Muscle layer of colon (tissue), 2 donors: ENCODE measurements around the gene SERTAD2.
A peak's percentile ranks its signal among the peaks of the same experiment; 100 is the strongest.

ENCODE experiments used
- H3K27ac ChIP-seq: one replicate; pipeline ENCODE4 v1.7.0; 2013; ENCODE audit warnings: low read depth, mild to moderate bottlenecking, low read length, moderate library complexity
- H3K27me3 ChIP-seq, 2 donors: one replicate each; pipeline ENCODE4 v1.7.0; 2013; ENCODE audit warnings: low read length in 2 of 2, mild to moderate bottlenecking in 2 of 2; ENCODE audit not compliant: insufficient read depth in 2 of 2, control insufficient read depth in 1 of 2
- H3K36me3 ChIP-seq: one replicate; pipeline ENCODE4 v1.7.0; 2013; ENCODE audit warnings: mild to moderate bottlenecking, low read length; ENCODE audit not compliant: insufficient read depth
- H3K4me1 ChIP-seq: one replicate; pipeline ENCODE4 v1.7.0; 2013; ENCODE audit warnings: mild to moderate bottlenecking, low read length; ENCODE audit not compliant: insufficient read depth
- H3K4me3 ChIP-seq, 2 donors: one replicate each; pipeline ENCODE4 v1.7.0; 2013; ENCODE audit warnings: low read length in 2 of 2, low read depth in 1 of 2, mild to moderate bottlenecking in 1 of 2, moderate library complexity in 1 of 2
- H3K9ac ChIP-seq: one replicate; pipeline ENCODE4 v1.7.0; 2013; ENCODE audit warnings: low read length
- H3K9me3 ChIP-seq: one replicate; pipeline ENCODE4 v1.7.0; 2013; ENCODE audit warnings: mild to moderate bottlenecking, low read length
- donor health status: abdominal sarcoma.
- donor health status: Adenocarcinoma of cecum.

The SERTAD2 gene

DNA sequence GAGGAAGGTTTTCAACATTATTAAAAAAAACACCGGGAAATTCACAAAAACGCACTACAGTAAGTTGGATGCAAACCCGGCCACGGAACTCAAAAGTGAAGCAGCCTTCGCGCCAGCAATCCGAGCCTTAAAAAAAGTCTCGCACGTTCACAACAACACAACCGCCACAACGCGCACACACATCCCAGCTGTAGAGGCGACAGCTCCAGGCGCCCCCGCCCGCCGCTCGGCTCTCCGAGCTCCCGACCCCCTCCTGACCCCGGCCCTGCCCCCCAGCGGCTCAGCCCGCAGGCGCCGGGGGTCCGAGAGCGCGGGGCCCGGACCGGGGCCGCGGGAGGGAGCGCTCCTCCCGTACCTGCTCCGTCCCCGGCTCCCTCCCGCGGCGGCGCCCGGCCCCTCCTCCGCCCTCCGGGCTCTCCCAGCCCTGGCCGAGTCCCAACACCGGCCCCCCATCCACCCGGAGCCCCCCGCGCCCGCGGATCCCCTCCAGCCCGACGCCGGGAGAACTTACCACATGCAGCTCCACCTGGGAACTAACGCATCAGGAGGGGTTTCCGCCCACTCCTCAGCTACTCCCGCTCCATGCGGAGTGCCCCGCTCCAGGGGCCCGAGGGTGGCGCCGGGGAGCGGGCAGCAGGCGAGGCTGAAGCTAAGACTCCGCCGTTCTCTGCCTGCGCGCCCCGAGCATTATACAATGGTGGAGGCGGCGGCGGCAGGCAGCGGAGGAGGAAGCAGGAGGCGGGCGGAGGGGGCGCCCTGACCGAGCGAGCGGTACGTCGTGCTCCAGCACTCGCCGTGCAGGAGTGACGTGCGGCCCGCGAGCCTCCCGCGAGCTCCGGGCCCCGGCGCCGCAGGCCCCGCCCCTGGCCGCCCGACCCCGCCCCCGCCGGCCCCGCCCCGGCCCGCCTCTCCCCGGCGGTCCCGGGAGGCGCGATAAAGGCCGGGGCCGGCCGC is at the start of gene SERTAD2:
Gene SERTAD2 (minus strand): TSS at position 805 of the 954 bp plus-strand sequence. CDS start 17,042 bp downstream, outside the sequence.
- no peaks in the 10 kb centered on the region for H3K36me3 ChIP-seq
- H3K27me3 ChIP-seq: no peaks in the 10 kb centered on the region
- H3K4me1 ChIP-seq: peaks cover 34% of the 10 kb centered on the region
- H3K9ac ChIP-seq: peak within 1 kb of the TSS; percentile 90
- no peaks in the 10 kb centered on the region for H3K9me3 ChIP-seq
- peak within 1 kb of the TSS; percentile 99 for H3K27ac ChIP-seq
- peak within 1 kb of the TSS; percentile 72 to 88 for H3K4me3 ChIP-seq

- H3K9ac ChIP-seq: no peak overlapping the region
- H3K27me3 ChIP-seq: no peaks in the 10 kb centered on the region
- H3K27ac ChIP-seq: no peak overlapping the region
- H3K4me1 ChIP-seq: no peaks in the 10 kb centered on the region
- H3K36me3 ChIP-seq: no peaks in the 10 kb centered on the region
- no peaks in the 10 kb centered on the region for H3K9me3 ChIP-seq
- no peak overlapping the region for H3K4me3 ChIP-seq
Measured at GRCh38 chr2:64700133-64700809, 46.6 kb upstream of the SERTAD2 start.

- Histone ChIP-seq H3K4me3 (no peak overlapping the region), H3K4me1 (no peaks in the 10 kb centered on the region), H3K9me3 (no peaks in the 10 kb centered on the region), H3K27me3 (no peaks in the 10 kb centered on the region), H3K27ac (no peak overlapping the region), H3K9ac (no peak overlapping the region), H3K36me3 (no peaks in the 10 kb centered on the region)
Measured at GRCh38 chr2:64699712-64700111, 46.0 kb upstream of the SERTAD2 start.

GRCh38 chr2:64698668-64699444 is 45.1 kb upstream of the SERTAD2 start:
- H3K27ac ChIP-seq: no peak overlapping the region
- no peak overlapping the region for H3K4me3 ChIP-seq
- H3K4me1 ChIP-seq: no peaks in the 10 kb centered on the region
- no peak overlapping the region for H3K9ac ChIP-seq
- no peaks in the 10 kb centered on the region for H3K36me3 ChIP-seq
- no peaks in the 10 kb centered on the region for H3K9me3 ChIP-seq
- no peaks in the 10 kb centered on the region for H3K27me3 ChIP-seq

GRCh38 chr2:64698177-64698643 is 44.5 kb upstream of the SERTAD2 start:
- Histone ChIP-seq H3K27me3 (no peaks in the 10 kb centered on the region), H3K36me3 (no peaks in the 10 kb centered on the region), H3K27ac (no peak overlapping the region), H3K4me1 (no peaks in the 10 kb centered on the region), H3K9ac (no peak overlapping the region), H3K4me3 (no peak overlapping the region), H3K9me3 (no peaks in the 10 kb centered on the region)

- H3K4me1 ChIP-seq: no peaks in the 10 kb centered on the region
- no peaks in the 10 kb centered on the region for H3K36me3 ChIP-seq
- no peak overlapping the region for H3K27ac ChIP-seq
- H3K27me3 ChIP-seq: no peaks in the 10 kb centered on the region
- no peaks in the 10 kb centered on the region for H3K9me3 ChIP-seq
- H3K4me3 ChIP-seq: no peak overlapping the region
- no peak overlapping the region for H3K9ac ChIP-seq
Measured at GRCh38 chr2:64697297-64698176, 43.8 kb upstream of the SERTAD2 start.

- no peak overlapping the region for H3K4me3 ChIP-seq
- no peak overlapping the region for H3K27ac ChIP-seq
- no peaks in the 10 kb centered on the region for H3K27me3 ChIP-seq
- no peaks in the 10 kb centered on the region for H3K4me1 ChIP-seq
- H3K9me3 ChIP-seq: no peaks in the 10 kb centered on the region
- H3K9ac ChIP-seq: no peak overlapping the region
- H3K36me3 ChIP-seq: no peaks in the 10 kb centered on the region
Measured at GRCh38 chr2:64696636-64697035, 42.9 kb upstream of the SERTAD2 start.

DNA sequence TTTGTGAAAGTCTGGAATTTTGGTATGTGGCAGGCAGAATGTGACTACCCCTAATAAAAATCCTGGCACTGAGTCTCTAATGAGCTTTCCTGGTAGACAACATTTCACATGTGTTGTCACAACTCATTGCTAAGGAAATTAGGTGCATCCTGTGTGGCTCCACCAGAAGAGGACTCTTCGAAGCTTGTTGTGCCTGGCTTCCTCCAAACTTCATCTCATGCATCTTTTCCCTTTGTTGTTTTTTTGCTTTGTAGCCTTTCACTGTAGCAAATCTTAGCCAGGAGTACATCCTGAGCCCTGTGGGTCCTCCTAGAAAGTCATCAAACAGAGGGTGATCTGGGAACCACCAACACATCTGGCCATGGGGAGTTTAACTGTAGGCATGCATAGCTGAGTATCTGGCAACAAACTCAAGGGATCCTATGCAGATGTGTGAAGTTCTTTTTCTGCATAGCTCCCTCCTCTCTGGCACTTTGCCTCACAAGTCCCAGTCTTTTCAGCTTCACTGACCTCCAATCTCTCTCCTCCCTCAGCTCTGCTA is 42.1 kb upstream of the SERTAD2 start:
- no peaks in the 10 kb centered on the region for H3K27me3 ChIP-seq
- H3K4me3 ChIP-seq: no peak overlapping the region
- no peak overlapping the region for H3K9ac ChIP-seq
- no peaks in the 10 kb centered on the region for H3K9me3 ChIP-seq
- no peaks in the 10 kb centered on the region for H3K4me1 ChIP-seq
- H3K27ac ChIP-seq: no peak overlapping the region
- no peaks in the 10 kb centered on the region for H3K36me3 ChIP-seq

- Histone ChIP-seq H3K27me3 (no peaks in the 10 kb centered on the region), H3K4me1 (no peaks in the 10 kb centered on the region), H3K27ac (no peak overlapping the region), H3K9ac (no peak overlapping the region), H3K9me3 (no peaks in the 10 kb centered on the region), H3K4me3 (no peak overlapping the region), H3K36me3 (no peaks in the 10 kb centered on the region)
Measured at GRCh38 chr2:64692401-64692800, 38.7 kb upstream of the SERTAD2 start.

- Histone ChIP-seq H3K27ac (no peak overlapping the region), H3K9me3 (no peaks in the 10 kb centered on the region), H3K4me1 (no peaks in the 10 kb centered on the region), H3K4me3 (no peak overlapping the region), H3K9ac (no peak overlapping the region), H3K36me3 (no peaks in the 10 kb centered on the region), H3K27me3 (no peaks in the 10 kb centered on the region)
Measured at GRCh38 chr2:64688909-64689308, 35.2 kb upstream of the SERTAD2 start.
